SK-N-SH treated with all-trans-retinoic acid at 6 μM for 48 hours (cell line): ENCODE data around the gene INTS15.

Experiments used
- ARNTL ChIP-seq: fragments of 450-650 bp; formaldehyde crosslinking; IDR thresholded peaks from 2 replicates; pipeline ENCODE4 v1.5.0; 2020; ENCODE audit warnings: low read depth, mild to moderate bottlenecking, moderate library complexity, borderline replicate concordance
- ESRRG ChIP-seq: fragments of 250-450 bp; sonication (Bioruptor Pico); IDR thresholded peaks from 2 replicates; pipeline ENCODE4 v1.6.1; 2021; ENCODE audit warnings: mild to moderate bottlenecking
- ZFP3 ChIP-seq: fragments of 250-450 bp; sonication (Bioruptor Pico); IDR thresholded peaks from 2 replicates; pipeline ENCODE4 v1.5.0; 2020; ENCODE audit warnings: mild to moderate bottlenecking, moderate library complexity
- ZNF8 ChIP-seq: fragments of 450-650 bp; formaldehyde crosslinking; IDR thresholded peaks from 2 replicates; pipeline ENCODE4 v1.5.0; 2020; ENCODE audit warnings: mild to moderate bottlenecking, moderate library complexity
- TF ChIP-seq, protein P1 (sequence below): fragments of 250-450 bp; sonication (Bioruptor Pico); IDR thresholded peaks from 2 replicates; pipeline ENCODE4 v1.8.0; 2021; ENCODE audit warnings: low read depth, mild to moderate bottlenecking, moderate library complexity, borderline replicate concordance
- TF ChIP-seq, protein P2 (sequence below): fragments of 250-450 bp; sonication (Bioruptor Pico); IDR thresholded peaks from 2 replicates; pipeline ENCODE4 v1.5.0; 2020; ENCODE audit warnings: mild to moderate bottlenecking, moderate library complexity

DNA sequence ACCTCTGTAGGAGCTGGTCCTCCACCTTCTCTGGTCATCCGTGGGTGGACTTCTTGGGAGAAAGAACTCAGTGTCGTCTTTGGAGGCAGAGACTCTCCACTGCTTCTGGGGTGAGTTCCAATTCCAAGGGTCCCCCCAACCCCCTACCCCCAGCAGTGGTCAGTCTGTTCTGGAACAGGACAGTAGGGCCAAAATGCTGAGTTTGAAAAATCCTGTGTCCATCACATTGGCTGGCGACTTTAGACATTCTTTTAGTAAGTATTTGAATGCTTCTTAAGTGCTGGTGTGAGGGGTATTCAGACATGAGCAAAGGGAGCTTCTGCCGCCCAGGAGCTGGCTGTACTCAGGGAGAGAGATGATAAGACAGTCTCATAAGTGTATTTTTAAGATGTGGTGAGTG is 49.2 kb downstream of the INTS15 start:
- TF ChIP-seq ESRRG (CRISPR knock-in tag), result no peak
- no peak for TF ChIP-seq ARNTL (CRISPR knock-in tag)
- TF ChIP-seq, protein P1, sequence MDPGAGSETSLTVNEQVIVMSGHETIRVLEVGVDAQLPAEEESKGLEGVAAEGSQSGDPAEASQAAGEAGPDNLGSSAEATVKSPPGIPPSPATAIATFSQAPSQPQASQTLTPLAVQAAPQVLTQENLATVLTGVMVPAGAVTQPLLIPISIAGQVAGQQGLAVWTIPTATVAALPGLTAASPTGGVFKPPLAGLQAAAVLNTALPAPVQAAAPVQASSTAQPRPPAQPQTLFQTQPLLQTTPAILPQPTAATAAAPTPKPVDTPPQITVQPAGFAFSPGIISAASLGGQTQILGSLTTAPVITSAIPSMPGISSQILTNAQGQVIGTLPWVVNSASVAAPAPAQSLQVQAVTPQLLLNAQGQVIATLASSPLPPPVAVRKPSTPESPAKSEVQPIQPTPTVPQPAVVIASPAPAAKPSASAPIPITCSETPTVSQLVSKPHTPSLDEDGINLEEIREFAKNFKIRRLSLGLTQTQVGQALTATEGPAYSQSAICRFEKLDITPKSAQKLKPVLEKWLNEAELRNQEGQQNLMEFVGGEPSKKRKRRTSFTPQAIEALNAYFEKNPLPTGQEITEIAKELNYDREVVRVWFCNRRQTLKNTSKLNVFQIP (CRISPR knock-in tag), result no peak
- TF ChIP-seq, protein P2, sequence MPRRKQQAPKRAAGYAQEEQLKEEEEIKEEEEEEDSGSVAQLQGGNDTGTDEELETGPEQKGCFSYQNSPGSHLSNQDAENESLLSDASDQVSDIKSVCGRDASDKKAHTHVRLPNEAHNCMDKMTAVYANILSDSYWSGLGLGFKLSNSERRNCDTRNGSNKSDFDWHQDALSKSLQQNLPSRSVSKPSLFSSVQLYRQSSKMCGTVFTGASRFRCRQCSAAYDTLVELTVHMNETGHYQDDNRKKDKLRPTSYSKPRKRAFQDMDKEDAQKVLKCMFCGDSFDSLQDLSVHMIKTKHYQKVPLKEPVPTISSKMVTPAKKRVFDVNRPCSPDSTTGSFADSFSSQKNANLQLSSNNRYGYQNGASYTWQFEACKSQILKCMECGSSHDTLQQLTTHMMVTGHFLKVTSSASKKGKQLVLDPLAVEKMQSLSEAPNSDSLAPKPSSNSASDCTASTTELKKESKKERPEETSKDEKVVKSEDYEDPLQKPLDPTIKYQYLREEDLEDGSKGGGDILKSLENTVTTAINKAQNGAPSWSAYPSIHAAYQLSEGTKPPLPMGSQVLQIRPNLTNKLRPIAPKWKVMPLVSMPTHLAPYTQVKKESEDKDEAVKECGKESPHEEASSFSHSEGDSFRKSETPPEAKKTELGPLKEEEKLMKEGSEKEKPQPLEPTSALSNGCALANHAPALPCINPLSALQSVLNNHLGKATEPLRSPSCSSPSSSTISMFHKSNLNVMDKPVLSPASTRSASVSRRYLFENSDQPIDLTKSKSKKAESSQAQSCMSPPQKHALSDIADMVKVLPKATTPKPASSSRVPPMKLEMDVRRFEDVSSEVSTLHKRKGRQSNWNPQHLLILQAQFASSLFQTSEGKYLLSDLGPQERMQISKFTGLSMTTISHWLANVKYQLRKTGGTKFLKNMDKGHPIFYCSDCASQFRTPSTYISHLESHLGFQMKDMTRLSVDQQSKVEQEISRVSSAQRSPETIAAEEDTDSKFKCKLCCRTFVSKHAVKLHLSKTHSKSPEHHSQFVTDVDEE (CRISPR knock-in tag), result no peak
- no peak for TF ChIP-seq ZFP3
- TF ChIP-seq ZNF8 (CRISPR knock-in tag), result no peak
